ENCODE results near the gene MBD1. TPM values are rescaled to one million over a fixed set of nuclear protein-coding genes. Genes with fewer than 3 reads are reported as not detected.

The MBD1 gene
- total and polyA plus RNA-seq, 2 of the 13 experiments (the other 11 are each of a cell fraction or from before 2014, with no cell fraction given), result 25.5 to 28.6 TPM

DNA sequence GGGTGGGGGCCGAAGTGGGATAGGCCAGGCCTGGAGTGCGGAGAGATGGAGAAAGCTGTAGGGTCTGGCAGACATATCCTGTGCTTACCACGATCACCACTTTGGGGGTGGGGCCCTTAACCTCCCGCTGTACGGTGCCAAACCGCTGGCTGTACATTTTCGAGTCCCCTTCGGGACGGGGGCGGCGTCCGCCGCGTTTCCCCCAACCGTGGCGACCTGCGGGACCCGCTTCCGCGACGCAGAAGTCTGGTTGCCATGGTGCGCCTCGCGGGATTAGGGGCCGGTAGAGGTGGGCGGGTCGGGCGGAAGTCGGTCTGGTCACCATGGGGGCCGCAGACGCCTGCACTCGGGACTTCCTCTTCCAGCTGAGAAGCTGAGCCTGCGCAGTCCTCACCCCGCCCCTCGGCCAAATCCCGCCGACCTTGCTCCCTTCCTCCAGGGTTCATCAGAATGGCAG, 15.0 kb downstream of the MBD1 start, which contains the start of gene CFAP53 (continued):
- TF ChIP-seq, protein P1, sequence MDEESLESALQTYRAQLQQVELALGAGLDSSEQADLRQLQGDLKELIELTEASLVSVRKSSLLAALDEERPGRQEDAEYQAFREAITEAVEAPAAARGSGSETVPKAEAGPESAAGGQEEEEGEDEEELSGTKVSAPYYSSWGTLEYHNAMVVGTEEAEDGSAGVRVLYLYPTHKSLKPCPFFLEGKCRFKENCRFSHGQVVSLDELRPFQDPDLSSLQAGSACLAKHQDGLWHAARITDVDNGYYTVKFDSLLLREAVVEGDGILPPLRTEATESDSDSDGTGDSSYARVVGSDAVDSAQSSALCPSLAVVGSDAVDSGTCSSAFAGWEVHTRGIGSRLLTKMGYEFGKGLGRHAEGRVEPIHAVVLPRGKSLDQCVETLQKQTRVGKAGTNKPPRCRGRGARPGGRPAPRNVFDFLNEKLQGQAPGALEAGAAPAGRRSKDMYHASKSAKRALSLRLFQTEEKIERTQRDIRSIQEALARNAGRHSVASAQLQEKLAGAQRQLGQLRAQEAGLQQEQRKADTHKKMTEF (CRISPR knock-in tag; IDR thresholded peaks at IDR 0.05), result peak; percentile 64; the same call in 1 of the 2 replicates
- TF ChIP-seq ELF3 (CRISPR knock-in tag; IDR thresholded peaks at IDR 0.05) (peak; percentile 72), ZMYM4 (CRISPR knock-in tag; IDR thresholded peaks at IDR 0.05) (peak; percentile 80), GTF3A (CRISPR knock-in tag; conservative IDR thresholded peaks at IDR 0.05) (no peak)
- TF ChIP-seq, protein P2, sequence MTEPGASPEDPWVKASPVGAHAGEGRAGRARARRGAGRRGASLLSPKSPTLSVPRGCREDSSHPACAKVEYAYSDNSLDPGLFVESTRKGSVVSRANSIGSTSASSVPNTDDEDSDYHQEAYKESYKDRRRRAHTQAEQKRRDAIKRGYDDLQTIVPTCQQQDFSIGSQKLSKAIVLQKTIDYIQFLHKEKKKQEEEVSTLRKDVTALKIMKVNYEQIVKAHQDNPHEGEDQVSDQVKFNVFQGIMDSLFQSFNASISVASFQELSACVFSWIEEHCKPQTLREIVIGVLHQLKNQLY (CRISPR knock-in tag; IDR thresholded peaks at IDR 0.05), result no peak
- TF ChIP-seq, protein P3, sequence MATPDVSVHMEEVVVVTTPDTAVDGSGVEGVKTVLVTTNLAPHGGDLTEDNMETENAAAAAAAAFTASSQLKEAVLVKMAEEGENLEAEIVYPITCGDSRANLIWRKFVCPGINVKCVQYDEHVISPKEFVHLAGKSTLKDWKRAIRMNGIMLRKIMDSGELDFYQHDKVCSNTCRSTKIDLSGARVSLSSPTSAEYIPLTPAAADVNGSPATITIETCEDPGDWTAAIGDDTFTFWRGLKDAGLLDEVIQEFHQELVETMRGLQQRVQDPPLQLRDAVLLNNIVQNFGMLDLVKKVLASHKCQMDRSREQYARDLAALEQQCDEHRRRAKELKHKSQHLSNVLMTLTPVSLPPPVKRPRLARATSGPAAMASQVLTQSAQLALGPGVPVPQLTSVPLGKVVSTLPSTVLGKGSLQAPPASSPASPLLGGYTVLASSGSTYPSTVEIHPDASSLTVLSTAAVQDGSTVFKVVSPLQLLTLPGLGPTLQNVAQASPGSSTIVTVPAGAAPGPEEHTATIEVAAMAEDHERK (CRISPR knock-in tag; IDR thresholded peaks at IDR 0.05; ENCODE audit: low read depth), result no peak

DNA sequence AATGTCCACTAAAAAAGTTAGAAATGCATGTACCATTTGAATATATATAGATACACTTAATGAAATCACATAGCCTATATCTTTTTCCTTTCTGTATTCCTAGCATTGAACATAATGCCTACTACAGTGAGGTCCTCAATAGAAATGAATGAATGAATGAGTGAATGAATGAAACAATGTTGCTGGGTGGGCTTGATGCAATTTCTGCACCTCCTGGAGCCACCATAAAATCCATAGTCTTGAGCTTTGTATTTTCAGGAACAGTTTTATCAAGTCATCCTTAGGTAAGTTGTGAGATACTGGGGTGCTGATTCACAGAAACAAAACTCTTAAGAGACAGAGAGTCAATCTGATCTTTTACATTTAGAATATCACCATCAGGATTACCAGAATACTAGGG, 18.3 kb downstream of the MBD1 start:
- no TSS peak for BruUV-seq (replicated peaks)
- H3K4me3 ChIP-seq (replicated peaks in 1 of 3; ENCODE audit: insufficient read depth in 1 of 3, low read depth in 2 of 3, low read length in 3 of 3), result no peak overlapping the region
- no peak overlapping the region for H2AFZ ChIP-seq (ENCODE audit: low read length)
- FAIRE-seq, result no peak
- peaks cover 13% of the 10 kb centered on the region for H3K4me1 ChIP-seq (ENCODE audit: insufficient read depth, low read length)
- no peak overlapping the region for H3K9ac ChIP-seq (ENCODE audit: insufficient read depth, low read depth, low read length)
- in situ Hi-C loops (cut with HindIII; ENCODE audit: extremely low pct_ligation_motif_present, low pct_unique_long_range_greater_than_20kb) (no loop called here), intact Hi-C loops (cut with micrococcal nuclease; ENCODE audit: unreplicated experiment) (no loop called here)
- H3K4me2 ChIP-seq (ENCODE audit: low read depth, low read length), result no peak overlapping the region
- no peak overlapping the region for H3K27ac ChIP-seq (ENCODE audit: extremely low read length, insufficient read depth, low read length)
- no peaks in the 10 kb centered on the region for H3K36me3 ChIP-seq (replicated peaks in 1 of 2; ENCODE audit: control insufficient read depth in 1 of 2, insufficient read depth in 2 of 2, low read length in 2 of 2)
- TF ChIP-seq ZNF282 (IDR thresholded peaks at IDR 0.05; ENCODE audit: partially characterized antibody) (no peak), ZFX (CRISPR knock-in tag; IDR thresholded peaks at IDR 0.05; ENCODE audit: low read depth) (no peak), PCBP2 (optimal IDR thresholded peaks at IDR 0.05; ENCODE audit: low read depth, low read length, poor library complexity, severe bottlenecking) (no peak)
- no peak for ATAC-seq
- H4K20me1 ChIP-seq (ENCODE audit: insufficient read depth, low read length), result no peaks in the 10 kb centered on the region
- no peak for DNase-seq (ENCODE audit: low spot score)
- no peaks in the 10 kb centered on the region for H3K9me3 ChIP-seq (ENCODE audit: low read length)
- CTCF ChIA-PET (ENCODE audit: low intra/inter-chr PET ratio, low total read pairs), result no interaction called here
- POLR2A ChIA-PET, result no interaction called here
- no peaks in the 10 kb centered on the region; a peak in 1 of 5 replicates for H3K27me3 ChIP-seq (ENCODE audit: control insufficient read depth in 1 of 2, insufficient read depth in 2 of 2, low read length in 2 of 2)
- no peaks in the 10 kb centered on the region for H3K79me2 ChIP-seq (ENCODE audit: insufficient read depth, low read length)

All from HepG2 (cell line).